GM12878 (cell line): Measurements from ENCODE around the gene PGM3.

Experiments
- CBFB ChIP-seq: IDR thresholded peaks from 2 replicates; pipeline ENCODE4 v1.6.1; 2016; ENCODE audit warnings: antibody characterized with exemption, low read depth
- EGR1 ChIP-seq, 2 experiments: IDR thresholded peaks; 1 replicate in 1 of 2; 2 replicates in 1 of 2; pipeline ENCODE4 v1.6.1; 2011 to 2012; ENCODE audit warnings: low read depth in 2 of 2, low read length in 2 of 2, borderline replicate concordance in 1 of 2, mild to moderate bottlenecking in 1 of 2, moderate library complexity in 1 of 2
- RBBP5 ChIP-seq: fragments of 200-600 bp; sonication (generic); conservative IDR thresholded peaks from 2 replicates; pipeline ENCODE4 v1.6.1; 2016
- SIX5 ChIP-seq: IDR thresholded peaks from 2 replicates; pipeline ENCODE4 v1.6.1; 2011; ENCODE audit warnings: mild to moderate bottlenecking, low read depth, low read length, moderate library complexity; ENCODE audit not compliant: severe bottlenecking
- SREBF1 ChIP-seq: IDR thresholded peaks from 2 replicates; pipeline ENCODE4 v1.6.1; 2012; ENCODE audit warnings: mild to moderate bottlenecking, low read length
- SREBF2 ChIP-seq: IDR thresholded peaks from 2 replicates; pipeline ENCODE4 v1.6.1; 2012; ENCODE audit warnings: mild to moderate bottlenecking, low read length
- SUZ12 ChIP-seq: fragments of 200-600 bp; sonication (generic); IDR thresholded peaks from one replicate; pipeline ENCODE4 v1.6.1; 2018; ENCODE audit warnings: antibody characterized with exemption, mild to moderate bottlenecking; ENCODE audit not compliant: unreplicated experiment
- ZNF24 ChIP-seq: fragments of 450-650 bp; IDR thresholded peaks from 2 replicates; pipeline ENCODE4 v1.6.1; 2017; ENCODE audit warnings: antibody characterized with exemption, mild to moderate bottlenecking
- TF ChIP-seq, protein P1 (sequence below): fragments of 450-650 bp; formaldehyde crosslinking; IDR thresholded peaks from 2 replicates; pipeline ENCODE4 v1.4.0; 2022; ENCODE audit warnings: mild to moderate bottlenecking, moderate library complexity
- TF ChIP-seq, protein P2 (sequence below), 3 experiments: IDR thresholded peaks in 2 of 3; conservative IDR thresholded peaks in 1 of 3; 2 replicates each; pipeline ENCODE4 v1.5.1; 2011; ENCODE audit warnings: low read depth in 3 of 3, low read length in 3 of 3, mild to moderate bottlenecking in 3 of 3, control low read depth in 2 of 3, moderate library complexity in 2 of 3, inconsistent platforms in 1 of 3, mixed read lengths in 1 of 3; ENCODE audit not compliant: control insufficient read depth in 2 of 3, insufficient read depth in 1 of 3; ENCODE audit errors: extremely low read depth in 1 of 3

DNA sequence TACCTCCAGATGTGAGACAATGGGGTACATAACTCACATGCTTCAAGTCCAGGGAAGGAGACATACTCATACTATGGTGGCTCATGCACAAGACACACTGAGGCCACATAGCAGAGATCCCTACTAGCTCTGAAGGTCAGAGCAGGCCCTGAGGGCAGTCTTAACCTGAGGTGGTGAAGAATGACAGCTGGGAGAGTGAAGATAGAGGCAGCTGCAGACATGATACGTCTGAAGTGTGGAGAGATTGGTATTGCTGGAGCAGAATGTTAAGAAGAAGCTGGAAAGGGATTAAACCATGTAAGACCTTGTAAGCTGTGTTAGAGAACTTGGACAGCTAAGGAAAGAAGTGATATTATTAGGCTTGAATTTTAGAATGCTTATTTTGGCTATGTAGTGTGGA is 32.9 kb downstream of the PGM3 start:
- TF ChIP-seq CBFB (no peak), ZNF24 (no peak), RBBP5 (no peak), SREBF1 (no peak), SREBF2 (no peak), SUZ12 (no peak), EGR1 (IDR thresholded peaks at IDR 0.05; ENCODE audit: borderline replicate concordance in 1 of 2, low read depth in 2 of 2, low read length in 2 of 2) (no peak), SIX5 (no peak)
- TF ChIP-seq, protein P1, sequence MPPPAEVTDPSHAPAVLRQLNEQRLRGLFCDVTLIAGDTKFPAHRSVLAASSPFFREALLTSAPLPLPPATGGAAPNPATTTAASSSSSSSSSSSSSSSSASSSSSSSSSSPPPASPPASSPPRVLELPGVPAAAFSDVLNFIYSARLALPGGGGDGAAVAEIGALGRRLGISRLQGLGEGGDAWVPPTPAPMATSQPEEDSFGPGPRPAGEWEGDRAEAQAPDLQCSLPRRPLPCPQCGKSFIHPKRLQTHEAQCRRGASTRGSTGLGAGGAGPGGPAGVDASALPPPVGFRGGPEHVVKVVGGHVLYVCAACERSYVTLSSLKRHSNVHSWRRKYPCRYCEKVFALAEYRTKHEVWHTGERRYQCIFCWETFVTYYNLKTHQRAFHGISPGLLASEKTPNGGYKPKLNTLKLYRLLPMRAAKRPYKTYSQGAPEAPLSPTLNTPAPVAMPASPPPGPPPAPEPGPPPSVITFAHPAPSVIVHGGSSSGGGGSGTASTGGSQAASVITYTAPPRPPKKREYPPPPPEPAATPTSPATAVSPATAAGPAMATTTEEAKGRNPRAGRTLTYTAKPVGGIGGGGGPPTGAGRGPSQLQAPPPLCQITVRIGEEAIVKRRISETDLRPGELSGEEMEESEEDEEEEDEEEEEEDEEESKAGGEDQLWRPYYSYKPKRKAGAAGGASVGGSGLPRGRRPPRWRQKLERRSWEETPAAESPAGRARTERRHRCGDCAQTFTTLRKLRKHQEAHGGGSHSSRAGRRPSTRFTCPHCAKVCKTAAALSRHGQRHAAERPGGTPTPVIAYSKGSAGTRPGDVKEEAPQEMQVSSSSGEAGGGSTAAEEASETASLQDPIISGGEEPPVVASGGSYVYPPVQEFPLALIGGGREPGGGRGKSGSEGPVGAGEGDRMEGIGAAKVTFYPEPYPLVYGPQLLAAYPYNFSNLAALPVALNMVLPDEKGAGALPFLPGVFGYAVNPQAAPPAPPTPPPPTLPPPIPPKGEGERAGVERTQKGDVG (CRISPR knock-in tag): no peak
- TF ChIP-seq, protein P2, sequence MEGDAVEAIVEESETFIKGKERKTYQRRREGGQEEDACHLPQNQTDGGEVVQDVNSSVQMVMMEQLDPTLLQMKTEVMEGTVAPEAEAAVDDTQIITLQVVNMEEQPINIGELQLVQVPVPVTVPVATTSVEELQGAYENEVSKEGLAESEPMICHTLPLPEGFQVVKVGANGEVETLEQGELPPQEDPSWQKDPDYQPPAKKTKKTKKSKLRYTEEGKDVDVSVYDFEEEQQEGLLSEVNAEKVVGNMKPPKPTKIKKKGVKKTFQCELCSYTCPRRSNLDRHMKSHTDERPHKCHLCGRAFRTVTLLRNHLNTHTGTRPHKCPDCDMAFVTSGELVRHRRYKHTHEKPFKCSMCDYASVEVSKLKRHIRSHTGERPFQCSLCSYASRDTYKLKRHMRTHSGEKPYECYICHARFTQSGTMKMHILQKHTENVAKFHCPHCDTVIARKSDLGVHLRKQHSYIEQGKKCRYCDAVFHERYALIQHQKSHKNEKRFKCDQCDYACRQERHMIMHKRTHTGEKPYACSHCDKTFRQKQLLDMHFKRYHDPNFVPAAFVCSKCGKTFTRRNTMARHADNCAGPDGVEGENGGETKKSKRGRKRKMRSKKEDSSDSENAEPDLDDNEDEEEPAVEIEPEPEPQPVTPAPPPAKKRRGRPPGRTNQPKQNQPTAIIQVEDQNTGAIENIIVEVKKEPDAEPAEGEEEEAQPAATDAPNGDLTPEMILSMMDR (IDR thresholded peaks at IDR 0.05 in 2 of 3, conservative IDR thresholded peaks at IDR 0.05 in 1 of 3; ENCODE audit: control insufficient read depth in 2 of 3, extremely low read depth in 1 of 3, insufficient read depth in 1 of 3, low read depth in 3 of 3, low read length in 3 of 3): no peak
